EH (cell line): ENCODE data around the gene COL5A1.
A peak's percentile ranks its signal among the peaks of the same experiment; 100 is the strongest.
"Not testable (repeated sequence)": the region's sequence is repeated elsewhere in the genome, so short reads cannot be mapped to it uniquely, and the experiment has no call there.

Experiments used
- DNase-seq: peaks from one replicate; pipeline ENCODE4 v3.0.0-alpha.2; 2015; ENCODE audit warnings: low read depth

Gene COL5A1

GRCh38 chr9:134676886-134677285 is 35.3 kb downstream of the COL5A1 start:
- DNase-seq = no peak

DNA sequence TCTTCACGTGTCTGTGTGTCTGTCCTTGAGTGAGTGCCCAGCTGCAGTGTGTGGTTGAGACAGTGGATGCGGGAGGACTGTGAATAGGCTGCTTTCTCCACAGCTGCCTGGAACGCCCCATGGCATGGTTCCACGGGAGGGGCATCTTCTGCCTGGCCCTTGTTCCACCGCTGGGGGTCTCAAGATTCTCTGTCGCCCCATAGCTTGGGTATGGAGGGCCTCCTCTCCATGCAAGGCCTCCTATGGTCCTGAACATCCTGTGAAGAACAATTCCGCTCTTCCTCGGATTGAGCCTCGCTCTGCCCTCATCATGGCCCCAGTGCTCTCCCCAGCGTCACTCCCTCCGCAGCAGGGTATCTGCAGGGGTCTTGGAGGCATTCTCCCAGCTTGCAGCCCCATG is 36.1 kb downstream of the COL5A1 start:
- DNase-seq = no peak

DNA sequence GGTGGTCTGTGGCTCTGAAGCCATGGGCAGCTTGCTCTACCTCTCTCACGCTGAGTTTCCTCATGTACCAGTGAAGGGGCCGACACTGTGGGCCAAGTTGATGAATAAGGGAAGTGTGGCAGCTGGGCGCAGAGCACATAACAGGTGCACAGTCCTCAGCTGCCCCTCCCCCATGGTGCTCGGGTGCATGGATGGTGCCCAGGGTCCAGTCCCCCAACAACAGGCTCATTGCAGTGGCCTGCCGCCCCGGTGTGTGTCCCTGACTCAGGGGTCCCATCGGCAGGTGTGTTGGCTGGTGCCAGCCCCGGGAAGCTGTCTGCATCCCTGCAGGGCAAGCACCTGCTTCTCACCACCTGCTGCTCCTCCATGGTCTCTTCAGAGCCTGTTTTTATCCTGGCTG is 36.6 kb downstream of the COL5A1 start:
- no peak for DNase-seq

DNA sequence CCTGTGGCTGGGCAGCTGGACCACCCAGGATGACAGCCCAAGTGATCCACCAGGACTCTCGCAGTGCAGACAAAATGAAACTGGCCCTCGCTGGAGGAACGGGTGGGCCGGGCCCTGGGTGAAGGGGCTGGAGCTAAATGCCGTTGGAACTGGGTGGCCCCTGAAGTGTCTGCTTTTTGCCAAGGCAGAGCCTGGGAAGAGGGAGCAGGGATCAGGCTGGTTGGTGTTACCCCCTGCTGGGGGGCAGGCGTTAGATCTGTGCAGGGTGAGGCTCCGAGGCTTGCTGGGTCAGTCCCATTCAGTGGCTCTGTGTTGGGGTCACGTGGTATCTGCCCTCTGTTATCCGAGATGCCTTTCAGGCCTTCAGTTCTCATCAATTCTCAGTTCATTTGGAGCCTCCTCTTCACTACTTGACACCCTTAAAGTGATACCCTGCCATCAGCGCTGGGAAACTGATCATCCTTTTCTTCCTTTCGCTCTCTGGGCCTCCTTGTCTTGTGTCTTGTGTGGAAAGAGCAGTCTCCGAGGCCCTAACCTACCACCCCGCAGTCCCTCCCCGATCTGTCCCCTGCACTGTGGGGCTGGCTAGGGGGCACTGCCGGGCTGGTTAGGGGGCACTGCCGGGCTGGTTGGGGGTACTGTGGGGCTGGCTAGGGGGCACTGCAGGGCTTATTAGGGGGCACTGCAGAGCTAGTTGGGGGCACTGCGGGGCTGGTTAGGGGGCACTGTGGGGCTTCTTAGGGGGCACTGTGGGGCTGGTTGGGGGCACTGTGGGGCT is 37.3 kb downstream of the COL5A1 start:
- no peak for DNase-seq

DNA sequence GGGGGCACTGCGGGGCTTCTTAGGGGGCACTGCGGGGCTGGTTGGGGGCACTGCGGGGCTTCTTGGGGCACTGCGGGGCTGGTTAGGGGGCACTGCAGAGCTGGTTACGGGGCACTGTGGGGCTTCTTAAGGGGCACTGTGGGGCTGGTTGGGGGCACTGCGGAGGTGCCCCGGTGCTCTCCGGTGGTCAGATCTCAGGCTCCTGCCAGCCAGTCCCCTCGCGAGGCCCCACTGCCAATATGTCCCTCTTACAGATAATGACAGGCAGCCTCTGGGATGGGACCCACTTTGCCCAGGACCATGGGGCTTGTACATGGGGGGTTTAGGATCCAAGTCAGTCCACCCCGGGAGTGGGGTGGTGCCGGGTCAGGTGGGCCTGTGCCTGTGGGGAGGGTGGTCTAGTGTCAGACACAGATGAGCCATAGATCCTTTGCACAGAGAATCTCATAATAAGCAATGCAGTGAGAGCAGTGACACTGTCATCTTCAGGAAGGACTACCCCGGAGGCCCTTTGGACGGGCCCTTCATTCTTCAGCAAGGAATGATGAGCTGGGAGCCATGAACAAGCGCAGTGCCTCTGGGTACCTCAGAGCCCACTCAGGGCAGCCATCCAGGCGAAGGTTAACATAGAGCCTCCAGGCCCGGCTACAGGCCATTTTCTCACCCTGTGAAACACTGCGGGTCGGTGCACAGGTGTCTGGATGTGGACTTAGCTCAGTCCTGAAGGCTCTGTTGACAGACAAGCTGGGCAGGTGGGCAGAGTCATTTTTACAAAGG is 38.2 kb downstream of the COL5A1 start:
- no peak for DNase-seq

DNA sequence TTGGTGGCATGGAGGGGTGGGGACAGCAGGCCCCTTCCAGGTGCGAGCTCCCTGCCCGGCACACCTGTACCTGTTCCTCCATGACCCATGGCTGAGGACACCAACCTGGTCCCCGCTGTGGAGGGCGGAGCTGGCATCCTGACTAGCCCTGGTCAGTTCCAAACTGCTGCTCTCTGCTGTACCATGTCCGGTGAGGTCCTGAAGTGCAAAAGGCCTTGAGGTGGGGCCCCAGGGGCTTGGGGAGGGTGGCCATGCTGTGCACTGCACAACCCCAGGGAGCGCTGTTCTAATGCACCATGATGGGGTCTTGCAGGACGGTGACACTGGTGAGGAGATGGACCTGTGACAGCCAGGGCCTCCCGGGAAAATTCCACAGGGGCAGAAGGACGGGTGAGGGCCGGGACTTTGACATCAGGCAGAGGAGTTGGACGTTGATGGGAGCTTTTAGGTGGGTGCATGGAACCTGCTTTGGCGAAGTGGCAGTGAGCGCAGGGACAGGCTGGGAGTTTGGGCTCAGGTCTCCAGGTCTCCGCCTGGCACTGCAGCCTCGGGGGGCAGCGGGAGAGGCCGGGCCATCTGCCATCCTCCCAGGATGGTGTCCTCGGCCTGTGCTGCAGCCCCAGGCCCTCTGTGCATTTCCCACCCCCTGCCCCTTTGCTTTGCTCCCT is 38.9 kb downstream of the COL5A1 start:
- no peak for DNase-seq

DNA sequence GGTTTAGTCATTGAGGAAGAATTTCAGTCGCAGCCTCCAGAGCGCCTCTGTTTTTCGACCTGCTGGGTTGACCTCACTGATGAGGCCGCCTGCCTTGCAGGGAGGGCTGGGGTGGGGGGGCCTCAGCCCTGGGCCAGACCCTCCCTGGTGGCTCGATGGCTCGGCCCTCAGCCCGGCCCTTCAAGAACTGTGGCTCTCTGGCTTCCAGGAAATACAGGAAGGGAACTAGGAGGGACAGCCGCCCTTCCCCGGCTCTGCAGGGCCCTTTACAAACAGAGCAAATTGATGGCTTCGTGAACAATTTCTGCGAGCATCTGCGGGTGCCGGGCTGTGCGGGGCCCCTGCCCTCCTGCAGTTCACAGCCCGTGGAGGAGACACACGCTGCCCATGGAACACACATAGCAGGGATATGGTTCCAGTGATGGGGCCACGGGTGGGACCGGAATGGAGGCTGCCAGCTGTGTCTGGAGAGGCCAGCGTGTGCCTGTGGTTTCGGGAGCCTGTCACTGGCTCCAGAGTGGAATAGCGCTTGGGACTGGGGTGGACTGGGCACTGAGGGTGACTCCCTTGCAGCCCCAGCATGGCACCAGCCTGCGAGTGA is 39.6 kb downstream of the COL5A1 start:
- peak; percentile 77 for DNase-seq

- DNase-seq = no peak
These were observed 40.4 kb downstream of the COL5A1 start for GRCh38 chr9:134682026-134682425.

GRCh38 chr9:134682651-134683364 is 41.2 kb downstream of the COL5A1 start:
- DNase-seq = no peak

DNA sequence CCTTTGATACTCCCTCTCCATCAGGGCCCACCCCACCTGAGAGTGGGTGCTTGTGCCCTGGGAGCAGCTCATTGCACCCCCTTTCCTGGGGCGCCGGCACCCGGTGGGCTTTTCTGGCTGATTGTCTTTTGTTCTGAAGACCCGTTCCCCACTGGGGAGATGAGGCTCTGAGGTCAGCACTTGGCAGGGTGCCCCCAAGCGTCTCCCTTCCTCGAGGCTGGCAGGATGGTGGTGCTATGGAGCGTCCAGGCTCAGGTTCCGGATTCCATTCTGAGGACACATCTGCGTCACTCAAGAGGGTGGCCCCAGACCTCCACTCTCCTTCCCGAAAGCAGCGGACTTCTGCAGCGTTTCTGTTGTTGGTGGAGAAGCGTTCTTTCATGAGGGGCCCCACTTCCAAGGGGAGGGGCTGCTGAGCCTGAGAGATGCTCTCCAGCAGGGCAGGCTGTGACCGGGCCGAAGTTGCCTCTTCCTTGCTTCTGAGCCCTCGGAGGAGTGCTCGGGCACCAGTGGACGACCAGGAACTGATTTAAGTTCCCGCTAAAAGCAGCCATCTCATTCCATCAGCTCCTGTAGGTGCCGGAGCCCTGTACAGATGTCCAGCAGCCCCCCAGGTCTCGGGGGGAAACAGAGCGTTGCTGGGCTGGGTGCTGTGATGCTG is 42.2 kb downstream of the COL5A1 start:
- peak; percentile 73 for DNase-seq

DNA sequence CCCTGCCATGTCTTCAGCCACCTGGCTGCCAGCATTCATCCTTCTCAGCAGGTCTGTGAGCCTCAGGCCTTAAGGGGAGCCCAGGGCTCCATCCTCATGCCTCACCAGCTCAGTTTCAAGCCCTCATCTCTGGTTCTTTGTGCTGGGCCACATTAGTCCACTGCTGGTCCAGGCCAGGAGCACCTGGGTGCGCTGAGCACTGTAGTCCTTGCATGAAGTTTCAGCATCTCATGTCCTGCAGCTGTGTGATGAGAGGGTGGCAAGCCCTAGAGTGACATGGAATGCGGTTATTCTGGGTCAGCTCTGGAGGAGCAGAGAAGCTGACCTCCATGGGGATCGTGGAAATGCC is 42.7 kb downstream of the COL5A1 start:
- no peak for DNase-seq

GRCh38 chr9:134684941-134685340 is 43.3 kb downstream of the COL5A1 start:
- DNase-seq = not testable (repeated sequence)

- no peak for DNase-seq
These were observed 44.2 kb downstream of the COL5A1 start for GRCh38 chr9:134685784-134686183.

DNA sequence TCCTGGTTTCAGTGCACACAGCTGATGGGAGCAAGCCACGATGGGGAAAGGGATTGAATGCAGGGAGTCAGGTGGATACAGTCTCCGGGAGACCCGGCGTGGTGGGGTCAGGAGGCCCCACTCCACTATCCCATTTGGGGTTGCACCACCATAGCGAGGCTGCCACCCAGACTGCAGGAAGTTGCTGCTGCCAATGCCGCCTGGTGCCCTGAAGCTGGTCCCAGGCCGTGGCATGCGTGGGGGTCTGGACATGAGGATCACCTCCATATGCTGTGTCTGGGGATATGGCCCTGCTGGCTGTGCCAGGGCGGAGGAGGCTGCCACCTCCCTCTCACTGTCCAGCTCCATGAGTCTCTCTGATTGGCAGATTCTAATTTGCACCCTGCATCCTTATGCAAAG is 45.3 kb downstream of the COL5A1 start:
- no peak for DNase-seq

DNA sequence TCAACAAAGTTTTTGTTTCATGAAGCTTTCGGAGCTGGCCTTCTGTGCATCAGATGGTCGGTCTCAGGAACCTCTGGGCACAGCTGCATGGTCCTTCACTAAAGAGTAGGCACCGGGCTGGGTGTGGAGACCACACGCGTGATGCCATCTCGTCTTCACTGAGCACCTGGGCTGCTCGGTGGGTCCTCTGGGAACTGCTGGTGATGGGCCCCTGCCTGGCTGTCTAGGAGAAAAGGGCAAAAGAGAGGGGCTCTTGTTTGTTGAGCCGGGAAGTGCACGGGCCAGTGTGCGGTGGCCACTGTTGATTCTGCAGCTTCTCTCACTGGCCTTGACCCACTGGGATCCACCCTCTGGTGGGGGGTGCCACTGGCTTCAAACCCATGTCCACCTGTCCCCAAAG is 46.0 kb downstream of the COL5A1 start:
- DNase-seq = no peak

GRCh38 chr9:134688231-134688630 is 46.6 kb downstream of the COL5A1 start:
- no peak for DNase-seq

GRCh38 chr9:134688661-134689320 is 47.2 kb downstream of the COL5A1 start:
- DNase-seq = no peak

DNA sequence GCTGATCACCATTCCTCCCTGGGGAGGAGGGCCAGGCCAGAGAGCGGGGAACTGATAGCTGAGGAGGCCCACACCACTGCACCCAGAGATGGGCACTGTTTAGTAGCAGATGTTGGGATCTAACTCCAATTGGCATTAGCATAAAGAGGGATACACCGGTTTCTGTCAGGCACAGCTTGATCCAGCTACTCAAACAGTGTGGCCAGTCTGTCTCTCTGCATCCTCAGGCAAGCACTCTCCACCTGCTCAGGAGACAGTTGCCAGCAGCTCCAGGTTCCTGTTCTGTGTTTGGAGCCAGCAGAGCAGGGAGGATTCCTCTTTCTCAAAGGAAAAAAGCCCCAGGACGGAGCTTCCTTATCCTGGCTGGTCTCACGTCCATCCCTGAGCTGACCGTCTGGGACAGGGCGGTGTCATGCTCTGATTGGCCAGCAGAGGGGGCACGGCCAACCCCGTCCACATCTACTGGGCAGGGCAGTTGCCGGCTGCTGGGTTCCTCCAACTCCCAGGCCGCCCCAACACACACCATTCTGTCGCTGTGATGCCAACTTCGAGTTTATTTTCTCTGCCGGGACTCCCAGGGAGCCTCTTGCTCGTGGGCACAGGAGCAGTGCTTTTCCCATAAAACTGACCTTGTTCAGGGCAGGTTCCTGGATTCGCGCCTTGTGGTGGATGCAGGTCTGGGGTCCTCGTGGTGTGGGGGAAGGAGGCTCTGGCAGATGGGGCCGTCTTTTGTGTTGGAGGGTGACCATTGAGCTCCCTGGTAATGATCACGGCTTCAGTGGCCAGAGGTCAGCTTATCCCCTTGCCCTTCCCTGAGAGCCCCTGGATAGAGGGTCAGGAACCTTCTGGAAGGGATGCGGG is 47.9 kb downstream of the COL5A1 start:
- DNase-seq = peak; percentile 80

DNA sequence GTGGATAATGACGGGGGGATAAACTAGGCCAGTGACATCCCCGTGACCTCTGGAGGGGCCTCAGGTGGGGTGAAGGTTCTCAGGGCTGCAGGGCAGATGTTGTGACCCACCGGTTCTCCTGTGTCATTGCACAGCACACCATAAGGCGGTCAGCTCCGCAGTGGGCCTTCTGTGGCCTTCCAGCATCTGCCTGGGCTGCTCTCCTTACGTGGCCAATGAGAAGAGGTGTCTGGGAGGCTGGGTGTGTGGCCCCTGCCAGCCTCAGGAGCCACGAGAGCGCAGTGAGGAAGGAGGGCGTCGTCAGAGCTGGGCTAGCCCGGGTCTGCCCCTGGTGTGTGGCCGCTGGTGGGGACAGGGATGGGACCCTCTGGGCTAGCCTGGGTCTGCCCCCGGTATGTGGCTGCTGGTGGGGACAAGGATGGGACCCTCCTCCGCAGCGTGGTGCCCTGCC is 48.7 kb downstream of the COL5A1 start:
- no peak for DNase-seq
